PFSK-1 (cell line): ENCODE measurements around the gene GIGYF1.

ENCODE experiments used
- FOXP2 ChIP-seq: optimal IDR thresholded peaks from 2 replicates; pipeline ENCODE3; 2011; ENCODE audit warnings: borderline replicate concordance, control low read depth, inconsistent platforms; ENCODE audit not compliant: insufficient read depth; ENCODE audit errors: extremely low read length, extremely low read depth
- POLR2AphosphoS5 ChIP-seq: IDR thresholded peaks from 2 replicates; pipeline ENCODE4 v1.6.1; 2012; ENCODE audit warnings: low read depth, mild to moderate bottlenecking, control low read depth, low read length, moderate library complexity
- SIN3A ChIP-seq: IDR thresholded peaks from 2 replicates; pipeline ENCODE4 v1.6.1; 2012; ENCODE audit warnings: mild to moderate bottlenecking, low read length, moderate library complexity, borderline replicate concordance; ENCODE audit not compliant: insufficient read depth
- TAF1 ChIP-seq: IDR thresholded peaks from 2 replicates; pipeline ENCODE4 v1.6.1; 2012; ENCODE audit warnings: low read length, control low read depth, borderline replicate concordance; ENCODE audit not compliant: insufficient read depth
- TF ChIP-seq, protein P1 (sequence below), 2 experiments: IDR thresholded peaks; 2 replicates each; pipeline versions ENCODE4 v1.6.1 to v1.8.0; 2011 to 2012; ENCODE audit warnings: low read depth in 2 of 2, low read length in 2 of 2, control low read depth in 1 of 2, inconsistent platforms in 1 of 2, mild to moderate bottlenecking in 1 of 2, moderate library complexity in 1 of 2; ENCODE audit not compliant: insufficient read depth in 1 of 2

Gene GIGYF1

DNA sequence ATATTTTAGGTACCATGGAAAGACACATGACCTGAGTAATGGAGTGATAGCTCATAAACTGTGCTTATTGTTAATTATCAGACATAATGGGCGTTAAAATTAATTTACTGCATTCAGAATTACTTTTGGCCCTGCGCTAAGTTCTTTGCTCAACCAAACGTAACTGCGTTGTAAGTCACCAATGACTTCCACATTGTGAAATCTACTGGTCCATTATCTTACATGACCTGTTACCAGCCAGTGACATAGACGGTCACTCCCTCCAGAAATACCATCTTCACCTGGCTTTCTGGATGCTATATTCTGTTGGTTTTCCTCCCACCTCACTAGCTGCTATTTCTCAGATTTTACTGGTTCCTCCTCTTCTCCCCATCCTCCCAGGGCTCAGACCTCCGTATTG is 5.0 kb upstream of the GIGYF1 start:
- TF ChIP-seq POLR2AphosphoS5 = no peak
- TF ChIP-seq SIN3A = no peak
- TF ChIP-seq FOXP2 = no peak
- TF ChIP-seq TAF1 = no peak
- TF ChIP-seq, protein P1, sequence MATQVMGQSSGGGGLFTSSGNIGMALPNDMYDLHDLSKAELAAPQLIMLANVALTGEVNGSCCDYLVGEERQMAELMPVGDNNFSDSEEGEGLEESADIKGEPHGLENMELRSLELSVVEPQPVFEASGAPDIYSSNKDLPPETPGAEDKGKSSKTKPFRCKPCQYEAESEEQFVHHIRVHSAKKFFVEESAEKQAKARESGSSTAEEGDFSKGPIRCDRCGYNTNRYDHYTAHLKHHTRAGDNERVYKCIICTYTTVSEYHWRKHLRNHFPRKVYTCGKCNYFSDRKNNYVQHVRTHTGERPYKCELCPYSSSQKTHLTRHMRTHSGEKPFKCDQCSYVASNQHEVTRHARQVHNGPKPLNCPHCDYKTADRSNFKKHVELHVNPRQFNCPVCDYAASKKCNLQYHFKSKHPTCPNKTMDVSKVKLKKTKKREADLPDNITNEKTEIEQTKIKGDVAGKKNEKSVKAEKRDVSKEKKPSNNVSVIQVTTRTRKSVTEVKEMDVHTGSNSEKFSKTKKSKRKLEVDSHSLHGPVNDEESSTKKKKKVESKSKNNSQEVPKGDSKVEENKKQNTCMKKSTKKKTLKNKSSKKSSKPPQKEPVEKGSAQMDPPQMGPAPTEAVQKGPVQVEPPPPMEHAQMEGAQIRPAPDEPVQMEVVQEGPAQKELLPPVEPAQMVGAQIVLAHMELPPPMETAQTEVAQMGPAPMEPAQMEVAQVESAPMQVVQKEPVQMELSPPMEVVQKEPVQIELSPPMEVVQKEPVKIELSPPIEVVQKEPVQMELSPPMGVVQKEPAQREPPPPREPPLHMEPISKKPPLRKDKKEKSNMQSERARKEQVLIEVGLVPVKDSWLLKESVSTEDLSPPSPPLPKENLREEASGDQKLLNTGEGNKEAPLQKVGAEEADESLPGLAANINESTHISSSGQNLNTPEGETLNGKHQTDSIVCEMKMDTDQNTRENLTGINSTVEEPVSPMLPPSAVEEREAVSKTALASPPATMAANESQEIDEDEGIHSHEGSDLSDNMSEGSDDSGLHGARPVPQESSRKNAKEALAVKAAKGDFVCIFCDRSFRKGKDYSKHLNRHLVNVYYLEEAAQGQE (IDR thresholded peaks at IDR 0.05; ENCODE audit: insufficient read depth in 1 of 2, low read depth in 2 of 2, low read length in 2 of 2) = no peak

DNA sequence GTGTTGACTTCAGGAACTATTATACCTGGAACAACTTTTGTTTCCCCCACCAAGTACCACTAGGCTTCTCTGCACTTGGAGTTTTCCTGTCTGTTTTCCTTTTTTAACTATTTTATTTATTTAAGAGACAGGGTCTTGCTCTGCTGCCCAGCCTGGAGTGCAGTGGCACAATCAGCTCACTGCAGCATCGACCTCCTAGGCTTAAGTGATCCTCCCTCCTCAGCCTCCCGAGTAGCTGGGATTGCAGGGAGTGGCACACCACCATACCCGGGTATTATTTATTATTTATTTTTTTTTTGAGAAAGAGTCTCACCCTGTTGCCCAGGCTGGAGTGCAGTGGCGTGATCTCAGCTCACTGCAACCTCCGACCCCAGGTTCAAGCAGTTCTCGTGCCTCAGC is 2.1 kb upstream of the GIGYF1 start:
- no peak for TF ChIP-seq POLR2AphosphoS5
- TF ChIP-seq FOXP2 = no peak
- TF ChIP-seq, protein P1 (IDR thresholded peaks at IDR 0.05; ENCODE audit: insufficient read depth in 1 of 2, low read depth in 2 of 2, low read length in 2 of 2) = no peak
- TF ChIP-seq SIN3A = no peak
- no peak for TF ChIP-seq TAF1

DNA sequence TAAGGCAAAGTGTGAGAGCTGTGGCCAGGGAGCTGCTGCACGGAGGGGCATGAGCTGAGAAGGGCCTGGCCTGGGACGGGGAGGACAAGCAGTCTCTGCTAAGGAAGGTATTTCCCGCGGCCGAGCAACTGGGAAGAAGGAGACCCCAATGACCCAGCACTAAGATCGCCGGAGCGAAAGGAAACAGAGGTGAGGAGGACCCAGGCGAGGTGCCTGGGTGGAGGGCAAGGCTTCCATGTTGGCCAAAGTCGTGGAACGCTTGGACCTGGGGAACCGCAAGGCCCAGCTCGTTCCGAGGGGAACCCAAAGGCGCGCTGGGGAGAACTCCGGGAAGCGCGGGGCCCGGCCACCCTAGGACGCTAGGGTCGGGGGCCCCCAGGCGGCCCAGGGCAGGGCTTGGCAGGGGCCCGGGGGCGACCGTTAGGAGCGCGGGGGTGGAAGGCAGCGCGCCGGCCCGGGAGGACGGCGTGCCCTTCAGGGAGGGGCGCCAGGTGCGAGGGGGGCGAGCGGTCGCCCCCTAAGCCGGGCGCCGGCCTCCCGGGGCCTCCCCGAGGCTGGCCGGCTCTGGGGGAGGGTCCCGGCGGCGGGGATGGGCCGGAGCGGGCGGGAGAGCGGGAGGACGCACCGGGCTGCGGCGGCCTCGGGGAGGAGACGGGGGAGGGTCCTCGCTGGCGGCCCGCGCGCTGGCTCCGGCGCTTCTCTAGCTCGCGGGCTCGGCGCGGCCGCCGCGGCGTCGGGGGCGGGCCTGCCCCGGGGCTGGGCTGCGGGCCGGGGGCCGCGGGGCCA is 545 bp downstream of the GIGYF1 start:
- TF ChIP-seq TAF1 (no peak), SIN3A (no peak), POLR2AphosphoS5 (no peak), FOXP2 (no peak)
- TF ChIP-seq, protein P1 (IDR thresholded peaks at IDR 0.05; ENCODE audit: insufficient read depth in 1 of 2, low read depth in 2 of 2, low read length in 2 of 2) = no peak

DNA sequence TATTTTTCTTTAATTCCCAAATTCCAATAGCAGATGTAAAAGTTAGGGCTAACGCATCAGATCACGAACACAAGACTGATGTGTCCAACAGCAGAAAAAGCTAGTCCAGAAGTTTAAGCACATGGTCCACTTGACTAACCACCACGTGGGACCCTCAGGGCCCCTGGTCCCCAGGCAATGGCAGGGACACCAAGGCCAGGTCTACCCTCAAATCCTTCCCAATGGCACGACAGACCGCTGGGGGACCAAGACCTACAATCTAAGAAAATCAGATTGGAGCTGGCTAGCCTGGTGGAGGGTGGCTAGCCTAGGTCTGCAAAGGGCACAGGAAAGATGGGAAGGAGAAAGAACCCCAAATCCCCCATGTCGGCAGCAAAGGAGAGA is 1.5 kb downstream of the GIGYF1 start:
- TF ChIP-seq FOXP2 = no peak
- TF ChIP-seq, protein P1 (IDR thresholded peaks at IDR 0.05; ENCODE audit: insufficient read depth in 1 of 2, low read depth in 2 of 2, low read length in 2 of 2) = no peak
- TF ChIP-seq SIN3A = no peak
- TF ChIP-seq POLR2AphosphoS5 = no peak
- no peak for TF ChIP-seq TAF1
